GM12873 (cell line): ENCODE measurements around the gene NAAA.

Experiments
- TF ChIP-seq, protein P1 (sequence below): IDR thresholded peaks from 2 replicates; pipeline ENCODE4 v1.5.1; 2012; ENCODE audit warnings: low read depth, mild to moderate bottlenecking, moderate library complexity, low read length, control low read depth; ENCODE audit not compliant: insufficient read depth; ENCODE audit errors: missing control alignments

NAAA gene

GRCh38 chr4:75892508-75892907, 48.3 kb downstream of the NAAA start:
- TF ChIP-seq, protein P1, sequence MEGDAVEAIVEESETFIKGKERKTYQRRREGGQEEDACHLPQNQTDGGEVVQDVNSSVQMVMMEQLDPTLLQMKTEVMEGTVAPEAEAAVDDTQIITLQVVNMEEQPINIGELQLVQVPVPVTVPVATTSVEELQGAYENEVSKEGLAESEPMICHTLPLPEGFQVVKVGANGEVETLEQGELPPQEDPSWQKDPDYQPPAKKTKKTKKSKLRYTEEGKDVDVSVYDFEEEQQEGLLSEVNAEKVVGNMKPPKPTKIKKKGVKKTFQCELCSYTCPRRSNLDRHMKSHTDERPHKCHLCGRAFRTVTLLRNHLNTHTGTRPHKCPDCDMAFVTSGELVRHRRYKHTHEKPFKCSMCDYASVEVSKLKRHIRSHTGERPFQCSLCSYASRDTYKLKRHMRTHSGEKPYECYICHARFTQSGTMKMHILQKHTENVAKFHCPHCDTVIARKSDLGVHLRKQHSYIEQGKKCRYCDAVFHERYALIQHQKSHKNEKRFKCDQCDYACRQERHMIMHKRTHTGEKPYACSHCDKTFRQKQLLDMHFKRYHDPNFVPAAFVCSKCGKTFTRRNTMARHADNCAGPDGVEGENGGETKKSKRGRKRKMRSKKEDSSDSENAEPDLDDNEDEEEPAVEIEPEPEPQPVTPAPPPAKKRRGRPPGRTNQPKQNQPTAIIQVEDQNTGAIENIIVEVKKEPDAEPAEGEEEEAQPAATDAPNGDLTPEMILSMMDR = peak; percentile 44

GRCh38 chr4:75891611-75892010, 49.2 kb downstream of the NAAA start:
- TF ChIP-seq, protein P1 = no peak

GRCh38 chr4:75889537-75890199, 51.1 kb downstream of the NAAA start:
- TF ChIP-seq, protein P1 = no peak

DNA sequence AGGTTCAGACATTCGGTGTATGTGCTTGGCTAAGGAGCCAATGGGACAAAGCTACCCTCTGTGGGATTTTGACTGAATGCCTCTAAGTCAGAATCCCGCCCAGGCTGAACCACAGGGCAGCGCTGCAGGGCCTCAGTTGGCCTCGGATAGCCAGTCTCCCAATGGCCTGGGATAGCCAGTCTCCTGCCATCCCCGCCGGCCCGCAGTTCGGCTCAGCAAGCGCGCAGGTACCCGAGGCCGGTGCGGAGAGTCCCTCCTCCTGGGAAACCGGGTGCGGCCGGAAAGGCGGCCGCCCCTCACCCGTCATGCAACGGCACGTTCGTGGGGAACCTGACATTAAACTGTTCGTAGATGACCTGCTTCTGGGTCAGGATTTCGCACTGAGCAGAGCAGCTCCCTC, 54.7 kb downstream of the NAAA start:
- TF ChIP-seq, protein P1 = no peak

GRCh38 chr4:75881476-75881875, 59.3 kb downstream of the NAAA start:
- TF ChIP-seq, protein P1 = no peak

- TF ChIP-seq, protein P1 = no peak
These were observed 60.5 kb downstream of the NAAA start for GRCh38 chr4:75880278-75880677.

DNA sequence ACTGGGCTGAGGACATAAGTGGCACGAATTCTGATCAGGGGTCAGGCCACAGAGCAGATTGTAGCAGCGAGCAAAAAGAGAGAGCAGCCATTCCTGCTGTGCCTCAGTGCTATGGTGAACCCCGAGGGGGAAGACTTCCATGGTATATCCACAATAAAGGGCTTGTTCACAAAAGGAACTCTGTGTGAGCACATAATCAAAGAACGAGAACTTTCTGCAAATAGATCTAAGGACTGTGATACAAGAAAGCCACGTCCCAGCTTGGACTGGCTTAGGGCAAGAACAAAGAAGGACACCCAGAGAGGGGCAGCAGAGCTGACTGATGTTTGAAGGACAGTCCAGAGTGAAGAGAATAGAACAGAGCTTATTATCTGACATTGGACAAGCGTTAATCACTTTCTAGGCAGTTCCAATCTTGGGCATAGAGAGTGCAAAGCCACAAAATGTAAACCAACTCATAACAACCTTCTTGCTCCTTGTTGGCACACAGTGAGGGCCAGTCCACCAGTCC, 62.5 kb downstream of the NAAA start:
- TF ChIP-seq, protein P1 = no peak

- TF ChIP-seq, protein P1 = no peak
These were observed 64.6 kb downstream of the NAAA start for GRCh38 chr4:75876218-75876617.
